Left cardiac atrium (tissue), 4 donors: ENCODE data around the gene APBB2. TPM values are rescaled to one million over a fixed set of nuclear protein-coding genes. Genes with fewer than 3 reads are reported as not detected.
"Not testable (repeated sequence)": the region's sequence is repeated elsewhere in the genome, so short reads cannot be mapped to it uniquely, and the experiment has no call there.

Experiments
- ATAC-seq, 2 donors: fragments of 200-7000 bp; cut with Tn5 transposase; one replicate each; pipeline ENCODE4 v1.9.1; 2020; ENCODE audit warnings: mild to moderate bottlenecking in 2 of 2, moderate library complexity in 2 of 2
- DNase-seq: peaks from one replicate; pipeline ENCODE4 v3.0.0-alpha.2; 2020
- intact Hi-C, 2 donors: fragments of 100-400 bp; cut with DNase I; formaldehyde crosslinking; loops; one replicate each; pipeline versions ENCODE4 v1.14.1 to v1.15.1; 2022 to 2023
- total RNA-seq, 2 donors: library from RNA; stranded (reverse); fragmentation: NEBNext Ultra II Directional; extraction: Animal tissue kit (Norgen Biotek cat#: 25700); gene quantifications; one replicate each; pipeline ENCODE4 v1.2.1, GENCODE V29; 2021
- donor health status: DM: no; HTN: yes; CAD: no.
- donor health status: DM: no; HTN: yes; CAD: no; lungs with severe emphysema.
- donor health status: DM: yes; HTN: yes; CAD: no.
- donor health status: Dilated cardiomyopathy.

Gene APBB2
- total RNA-seq, 2 donors from 2014 or later: 53.0 to 56.5 TPM

DNA sequence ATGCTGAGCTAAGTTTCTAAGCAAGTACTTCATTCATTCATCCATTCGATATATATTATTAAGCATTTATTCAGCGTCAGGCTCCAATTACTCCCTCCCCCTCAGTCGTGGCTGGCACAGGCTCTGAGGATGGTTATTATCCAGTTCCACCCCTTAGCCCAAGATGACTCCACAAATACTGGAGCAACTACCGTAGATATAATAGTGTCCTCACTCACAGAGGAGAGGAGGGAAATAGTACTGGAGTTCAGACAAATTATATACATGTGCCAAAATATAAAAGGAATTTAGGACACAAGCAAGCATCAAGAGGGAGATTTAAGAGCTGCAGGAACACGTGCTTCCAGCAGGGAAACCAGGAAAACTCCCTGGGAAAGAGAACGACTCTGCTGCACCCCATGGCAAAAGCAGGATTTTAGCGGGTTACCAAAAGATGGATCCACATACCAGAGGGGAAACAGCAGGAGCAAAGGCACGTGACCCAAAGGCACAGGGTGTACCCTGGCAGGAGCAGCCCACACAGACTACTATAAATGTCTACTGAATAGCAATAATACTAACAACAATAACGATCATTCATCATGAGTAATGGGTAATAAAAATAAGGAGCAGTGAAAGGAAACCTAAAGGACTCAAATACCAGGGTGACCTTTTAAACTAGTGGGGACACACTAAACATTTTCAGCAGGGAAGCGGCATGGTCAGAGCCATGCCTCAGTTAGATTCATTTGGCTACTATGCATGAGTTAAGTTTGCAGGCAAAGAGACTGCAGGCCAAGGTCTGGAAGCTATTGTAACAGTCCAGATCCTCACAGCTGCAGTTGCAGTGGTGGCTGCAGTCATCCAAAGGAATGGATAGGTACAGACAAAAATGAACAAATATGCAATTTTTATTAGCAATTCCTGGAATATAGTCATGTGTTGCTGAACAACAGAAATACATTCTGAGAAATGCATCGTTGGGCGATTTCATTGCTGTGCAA, 153.7 kb downstream of the APBB2 start:
- no peak for DNase-seq
- intact Hi-C loops: loop anchor here in 1 of 2 donors (5.0 kb wide), 1 partner anchor 152 kb away; the partner anchor contains the start of gene APBB2
- ATAC-seq: peak; percentile 46 to 52

DNA sequence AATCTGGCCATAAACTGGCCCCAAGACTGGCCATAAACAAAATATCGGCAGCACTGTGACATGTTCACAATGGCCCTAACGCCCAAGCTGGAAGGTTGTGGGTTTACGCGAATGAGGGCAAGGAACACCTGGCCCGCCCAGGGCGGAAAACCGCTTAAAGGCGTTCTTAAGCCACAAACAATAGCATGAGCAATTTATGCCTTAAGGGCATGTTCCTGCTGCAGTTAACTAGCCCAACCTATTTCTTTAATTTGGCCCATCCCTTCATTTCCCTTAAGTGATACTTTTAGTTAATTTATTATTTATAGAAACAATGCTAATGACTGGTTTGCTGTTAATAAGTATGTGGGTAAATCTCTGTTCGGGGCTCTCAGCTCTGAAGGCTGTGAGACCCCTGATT, 154.9 kb downstream of the APBB2 start:
- ATAC-seq, DNase-seq, intact Hi-C loops: not testable (repeated sequence)

DNA sequence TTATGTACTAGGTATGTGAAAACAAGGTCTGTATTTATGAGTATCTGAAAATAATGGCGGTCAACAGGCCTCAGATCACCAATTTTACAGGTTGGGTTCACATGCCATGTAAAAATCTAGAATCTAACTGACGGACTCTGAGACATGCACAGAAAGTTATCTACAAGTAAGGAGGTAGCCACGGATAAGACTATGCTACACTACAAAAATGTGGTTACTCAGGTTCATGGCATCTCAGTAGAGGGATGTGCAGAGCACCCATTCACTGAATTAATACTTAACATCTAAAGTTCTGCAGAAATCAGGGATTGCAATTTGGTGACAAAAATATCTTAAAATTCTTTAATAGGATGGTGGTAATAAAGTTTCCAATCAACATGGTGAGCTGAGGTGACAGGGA, 155.9 kb downstream of the APBB2 start:
- peak in 1 of 2 donors; percentile 70 for ATAC-seq
- no peak for DNase-seq
- intact Hi-C loops: no loop called here

DNA sequence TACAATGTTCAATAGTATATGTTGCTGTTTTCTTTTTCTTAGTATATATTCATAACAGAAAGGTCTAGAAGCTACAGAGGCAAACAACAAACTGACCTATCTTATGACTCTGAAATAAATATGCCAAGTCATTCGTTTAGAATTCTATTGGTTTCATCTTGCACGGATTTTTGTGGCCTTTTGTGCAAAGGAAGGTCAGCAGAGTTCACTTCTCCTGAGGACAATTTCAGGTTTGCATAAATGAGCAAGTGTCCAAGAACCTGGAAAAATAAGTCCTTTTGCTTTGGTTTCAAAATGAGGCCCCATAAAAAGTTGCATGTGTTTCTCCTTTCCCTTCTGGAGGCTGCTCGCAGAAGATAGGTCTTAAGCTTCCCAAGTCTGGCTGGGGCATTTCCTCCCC, 156.9 kb downstream of the APBB2 start:
- ATAC-seq: no peak
- intact Hi-C loops: no loop called here
- no peak for DNase-seq

DNA sequence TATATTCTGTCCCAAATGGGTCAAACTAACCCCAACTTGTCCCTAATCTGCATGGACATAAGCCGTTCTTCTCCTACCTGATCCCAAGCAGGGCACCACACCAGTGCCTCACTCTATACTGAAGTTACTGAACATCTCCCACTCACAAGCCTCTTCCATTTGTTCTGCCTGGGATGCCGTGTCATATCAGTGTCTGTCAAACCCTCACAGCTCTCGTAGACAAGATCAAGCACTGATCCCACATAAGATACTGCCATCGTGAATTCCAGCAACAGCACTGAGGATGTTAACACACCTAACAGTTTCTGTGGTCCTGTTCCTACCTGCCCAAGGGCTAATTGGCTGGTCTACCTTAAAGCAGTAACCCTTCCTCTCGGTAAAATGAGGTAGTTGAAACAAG, 162.1 kb downstream of the APBB2 start:
- DNase-seq (no peak), ATAC-seq (no peak)
- intact Hi-C loops: loop anchor here in 1 of 2 donors (5.0 kb wide), 1 partner anchor 45 kb away; no protein-coding TSS in a partner anchor

DNA sequence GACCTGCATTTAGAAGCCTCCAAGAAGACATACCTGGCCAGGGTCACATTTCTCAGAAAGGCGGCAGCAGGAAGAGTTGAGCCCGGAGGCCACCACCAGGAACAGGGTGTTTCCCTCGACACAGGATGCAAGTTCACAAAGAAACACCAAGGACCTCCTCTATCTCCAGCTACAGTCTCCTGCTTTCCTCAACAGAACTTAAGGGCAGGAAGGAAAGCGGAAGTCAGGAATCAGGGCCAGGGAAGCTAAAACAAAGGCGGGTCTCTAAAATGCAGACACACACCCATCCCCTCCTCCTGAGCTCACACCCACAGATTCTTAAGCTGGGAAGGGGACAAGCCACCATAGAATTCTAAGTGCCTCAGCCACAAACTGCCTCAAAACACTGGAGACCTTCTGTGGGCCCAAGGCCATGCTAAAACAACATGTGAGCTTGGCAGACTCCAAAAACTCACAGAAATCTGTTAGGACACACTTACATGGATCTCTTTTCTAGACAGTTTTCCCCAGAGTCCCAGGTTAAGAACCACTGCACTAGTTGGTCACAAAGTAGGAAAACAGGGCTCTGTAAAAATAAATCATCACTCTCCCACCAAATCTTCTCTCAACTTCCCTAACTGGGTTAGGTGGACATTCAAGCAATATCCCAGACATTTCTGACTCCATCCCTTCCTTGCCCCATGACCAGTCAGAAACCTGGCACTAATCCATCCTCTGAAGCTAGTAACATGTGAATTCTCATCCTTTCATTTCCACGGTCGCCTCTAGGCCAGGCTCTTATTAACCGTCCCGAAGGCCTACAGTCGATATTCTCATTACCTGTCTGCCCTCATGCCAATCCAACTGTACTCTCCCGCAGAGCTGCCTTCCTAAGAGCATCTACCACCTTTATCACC, 163.2 kb downstream of the APBB2 start:
- ATAC-seq (peak; percentile 43 to 60), DNase-seq (peak; percentile 29)
- intact Hi-C loops: loop anchor here in 1 of 2 donors (5.0 kb wide), 1 partner anchor 46 kb away; no protein-coding TSS in a partner anchor

DNA sequence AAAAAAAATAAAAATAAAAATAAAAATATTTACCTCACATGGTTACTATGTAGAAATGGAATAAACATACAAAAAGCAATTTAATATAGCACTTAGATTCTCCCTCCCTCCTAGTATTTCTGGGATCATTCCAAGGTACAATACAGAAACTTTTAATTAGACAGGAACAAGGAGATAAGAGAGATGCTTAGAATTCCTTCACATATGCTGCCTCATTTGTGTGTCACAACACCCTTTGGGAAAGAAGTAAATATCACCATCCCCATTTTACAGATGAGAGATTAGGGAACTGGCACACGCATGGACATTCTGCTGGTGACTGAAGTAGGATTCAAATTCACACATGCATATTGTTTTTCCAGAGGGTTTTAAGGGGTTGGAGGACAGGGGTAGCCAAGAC, 164.2 kb downstream of the APBB2 start:
- DNase-seq (no peak), ATAC-seq (peak in 1 of 2 donors; percentile 47)
- intact Hi-C loops: loop anchor here in 1 of 2 donors (5.0 kb wide), 1 partner anchor 47 kb away; no protein-coding TSS in a partner anchor

DNA sequence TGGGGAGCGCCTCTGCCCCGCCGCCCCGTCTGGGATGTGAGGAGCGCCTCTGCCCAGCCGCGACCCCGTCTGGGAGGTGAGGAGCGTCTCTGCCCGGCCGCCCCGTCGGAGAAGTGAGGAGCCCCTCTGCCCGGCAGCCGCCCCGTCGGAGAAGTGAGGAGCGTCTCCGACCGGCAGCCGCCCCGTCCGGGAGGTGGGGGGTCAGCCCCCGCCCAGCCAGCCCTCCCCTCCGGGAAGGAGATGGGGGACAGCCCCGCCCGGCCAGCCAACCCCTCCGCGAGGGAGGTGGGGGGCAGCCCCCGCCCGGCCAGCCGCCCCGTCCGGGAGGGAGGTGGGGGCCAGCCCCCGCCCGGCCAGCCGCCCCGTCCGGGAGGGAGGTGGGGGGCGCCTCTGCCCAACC, 165.2 kb downstream of the APBB2 start:
- DNase-seq: not testable (repeated sequence)

DNA sequence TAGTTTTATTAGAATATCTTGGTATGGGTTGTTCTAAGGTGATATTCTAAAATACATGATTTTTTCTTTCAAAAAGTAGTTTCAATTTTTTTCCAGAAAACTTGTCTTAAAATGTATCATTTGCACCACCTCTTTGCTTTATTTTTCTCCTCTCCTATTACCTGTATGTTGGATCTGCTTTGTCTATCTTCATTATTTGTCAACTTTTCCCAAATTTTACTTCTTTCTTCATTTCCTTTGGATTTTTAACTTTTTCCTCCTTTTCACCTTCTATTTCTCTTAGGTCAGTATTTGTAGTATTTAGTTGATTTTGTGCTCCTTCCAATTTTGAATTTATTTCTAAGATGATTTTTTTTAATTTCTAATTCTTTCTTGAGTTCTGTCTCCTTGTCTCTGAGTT, 169.6 kb downstream of the APBB2 start:
- ATAC-seq: no peak
- no peak for DNase-seq
- intact Hi-C loops: loop anchor here in 1 of 2 donors (5.0 kb wide), 1 partner anchor 67 kb away; no protein-coding TSS in a partner anchor

More for the DNA sequence above, 165.2 kb downstream of the APBB2 start:
- intact Hi-C loops: loop anchor here in 1 of 2 donors (5.0 kb wide), 1 partner anchor 72 kb away; no protein-coding TSS in a partner anchor
- not testable (repeated sequence) for ATAC-seq

DNA sequence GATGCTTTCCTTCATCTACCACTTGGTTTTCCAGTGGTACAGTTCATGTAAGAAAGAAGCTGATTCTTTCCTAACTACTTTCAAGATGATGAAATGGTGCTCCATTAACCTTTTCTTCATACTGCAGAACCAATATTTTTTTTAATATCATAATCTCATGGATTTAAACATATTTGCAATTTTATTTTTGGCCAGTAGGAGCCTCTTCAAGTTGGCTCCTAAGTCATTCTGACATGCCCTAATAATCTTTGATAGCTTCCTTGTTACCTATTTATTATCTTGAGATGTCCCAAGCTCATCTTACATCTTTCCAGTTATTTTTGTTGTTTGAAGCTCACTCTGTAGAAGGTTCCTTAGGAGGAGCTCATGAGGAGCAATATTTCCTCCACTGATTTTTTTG, 170.2 kb downstream of the APBB2 start:
- DNase-seq: no peak
- no peak for ATAC-seq
- intact Hi-C loops: no loop called here

DNA sequence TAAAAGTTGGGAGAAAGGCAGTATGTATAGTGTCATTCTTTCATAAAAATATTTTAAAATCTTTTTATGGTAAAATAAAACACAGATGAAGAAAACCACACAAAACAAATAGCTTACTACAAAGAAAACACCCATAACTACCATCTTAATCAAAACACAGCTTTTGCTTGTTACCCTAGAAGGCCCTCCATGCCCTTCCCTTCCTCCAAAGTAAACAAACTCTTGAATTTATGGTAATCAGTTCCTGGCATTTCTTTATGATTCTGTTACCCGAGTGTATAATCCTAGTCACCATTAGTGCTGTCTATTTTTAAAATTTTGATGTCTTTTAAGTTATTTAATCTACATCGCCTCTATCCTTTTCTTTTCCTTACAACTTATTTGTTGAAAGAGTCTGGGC, 170.9 kb downstream of the APBB2 start:
- intact Hi-C loops: no loop called here
- no peak for ATAC-seq

DNA sequence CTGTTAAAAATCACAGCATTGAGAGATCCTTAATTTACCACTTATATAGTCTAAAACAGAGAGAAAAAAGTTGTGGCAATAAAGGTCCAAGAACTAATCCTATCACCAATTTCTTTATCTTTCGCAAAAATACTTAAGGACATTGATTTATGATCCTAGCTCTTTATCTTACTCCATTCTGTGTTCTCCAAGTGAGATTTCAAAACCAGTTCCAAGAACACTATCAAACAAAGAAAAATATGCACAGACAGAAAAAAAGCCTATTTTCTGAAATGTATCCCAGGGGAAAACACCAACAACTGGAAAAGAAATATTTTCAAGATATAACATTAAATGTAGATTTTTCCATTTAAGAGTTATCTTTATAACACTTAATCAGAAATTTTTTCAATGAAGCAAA, 172.8 kb downstream of the APBB2 start:
- no peak for ATAC-seq
- DNase-seq: no peak
- intact Hi-C loops: no loop called here

More for the DNA sequence above, 170.9 kb downstream of the APBB2 start:
- DNase-seq: no peak

DNA sequence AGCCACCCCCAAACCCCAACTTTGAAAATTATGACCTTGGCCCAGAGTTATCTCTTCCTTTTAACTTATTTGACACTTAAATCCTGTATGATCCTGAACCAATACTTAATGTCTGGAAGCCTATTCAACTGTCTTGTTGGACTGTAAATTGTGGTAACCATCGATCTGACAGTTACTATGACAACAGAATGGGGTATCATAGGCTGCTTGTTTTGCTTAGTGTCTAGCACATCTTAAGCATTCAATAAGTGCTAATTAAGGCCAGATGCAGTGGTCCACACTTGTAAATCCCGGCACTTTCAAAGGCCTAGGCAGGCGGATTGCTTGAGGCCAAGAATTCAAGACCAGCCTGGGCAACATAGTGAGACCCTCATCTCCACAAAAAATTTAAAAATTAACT, 175.0 kb downstream of the APBB2 start:
- DNase-seq: no peak
- intact Hi-C loops: no loop called here
- no peak for ATAC-seq

DNA sequence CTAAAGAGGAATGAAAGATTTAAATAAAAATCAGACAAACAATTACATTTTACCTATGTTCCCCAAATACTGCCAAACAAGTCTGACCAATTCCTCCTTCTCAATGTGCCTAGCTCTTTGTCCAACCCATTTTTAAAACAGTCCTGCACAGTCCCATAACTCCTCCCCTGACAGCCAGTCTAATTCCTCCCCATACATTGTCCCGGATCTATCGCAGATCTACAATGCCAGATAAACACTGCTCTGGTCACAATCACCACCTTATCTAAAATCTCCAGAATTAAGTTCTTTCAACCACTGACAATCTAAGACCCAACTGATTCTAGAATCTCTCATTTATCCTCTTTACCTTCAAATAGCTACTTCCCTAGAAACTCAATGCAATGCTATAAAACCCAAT, 176.0 kb downstream of the APBB2 start:
- ATAC-seq (no peak), DNase-seq (no peak)
- intact Hi-C loops: no loop called here

DNA sequence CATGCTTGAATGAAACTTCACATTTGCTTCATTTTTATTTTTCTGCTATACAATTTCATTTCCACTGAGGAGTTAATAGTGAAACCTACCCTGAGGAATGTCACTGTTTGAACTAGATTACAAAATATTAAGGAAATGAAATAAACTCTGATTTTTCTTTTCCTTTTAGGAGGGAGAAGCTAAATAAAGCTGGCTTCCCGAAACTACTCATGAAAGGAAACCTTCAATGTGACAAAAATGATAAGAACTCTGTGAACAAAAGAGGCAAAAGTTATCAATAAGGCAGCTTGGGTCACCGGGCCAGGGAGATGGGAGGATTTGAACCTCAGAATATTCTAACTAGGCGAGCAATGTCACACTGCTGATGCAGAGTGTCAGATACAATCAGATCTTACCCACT, 185.2 kb downstream of the APBB2 start:
- peak in 1 of 2 donors; percentile 16 for ATAC-seq
- no peak for DNase-seq
- intact Hi-C loops: no loop called here

DNA sequence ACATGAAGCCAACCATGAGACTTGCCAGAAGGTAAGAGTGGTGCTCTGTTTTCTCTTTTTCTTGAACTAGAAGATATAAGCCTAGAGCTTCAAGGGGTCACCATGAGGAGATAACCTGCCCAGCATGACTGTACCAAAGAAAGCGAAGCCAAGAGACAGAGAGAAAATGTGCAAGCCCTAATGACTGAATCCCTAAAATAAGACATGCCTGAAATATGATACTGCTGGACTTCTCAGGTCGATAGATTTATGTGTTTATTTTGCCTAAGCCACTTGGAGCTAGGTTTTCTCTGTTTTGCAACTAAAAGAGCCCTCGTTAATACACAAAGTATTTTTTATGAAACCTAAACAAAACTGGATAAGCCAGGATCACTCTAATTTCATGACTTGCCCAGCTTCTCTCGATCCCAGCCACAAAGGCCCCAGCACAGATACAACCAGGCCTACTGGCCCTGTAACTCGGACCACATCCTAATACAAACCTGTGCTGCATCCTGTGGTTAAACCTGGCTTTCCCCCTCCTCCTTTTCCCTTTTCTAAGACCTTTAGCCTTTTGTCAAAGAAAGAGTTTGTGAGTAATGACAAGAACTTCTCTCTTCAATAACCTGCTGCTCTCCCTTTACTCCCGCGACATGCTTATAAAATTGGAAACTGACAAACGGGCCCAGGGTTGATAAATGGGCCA, 185.8 kb downstream of the APBB2 start:
- no peak for DNase-seq
- intact Hi-C loops: no loop called here
- peak in 1 of 2 donors; percentile 74 for ATAC-seq

DNA sequence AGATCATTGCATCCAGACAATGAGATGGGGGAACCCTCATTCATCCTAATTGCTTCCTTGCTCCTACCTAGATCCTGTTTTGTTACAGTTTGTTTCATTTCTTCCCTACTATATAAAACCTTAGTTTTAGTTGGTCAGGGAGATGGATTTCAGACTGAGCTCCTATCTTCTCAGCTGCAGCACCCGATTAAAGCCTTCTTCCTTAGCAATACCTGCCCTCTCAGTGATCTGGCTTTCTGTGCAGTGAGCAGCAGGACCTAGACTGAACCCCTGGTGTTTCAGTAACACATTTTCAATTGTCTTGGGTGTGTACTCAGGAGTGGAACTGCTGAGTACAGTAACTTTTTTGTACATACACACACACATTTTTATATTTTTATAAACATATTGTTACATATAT, 187.4 kb downstream of the APBB2 start:
- DNase-seq: no peak
- ATAC-seq: no peak
- intact Hi-C loops: no loop called here

DNA sequence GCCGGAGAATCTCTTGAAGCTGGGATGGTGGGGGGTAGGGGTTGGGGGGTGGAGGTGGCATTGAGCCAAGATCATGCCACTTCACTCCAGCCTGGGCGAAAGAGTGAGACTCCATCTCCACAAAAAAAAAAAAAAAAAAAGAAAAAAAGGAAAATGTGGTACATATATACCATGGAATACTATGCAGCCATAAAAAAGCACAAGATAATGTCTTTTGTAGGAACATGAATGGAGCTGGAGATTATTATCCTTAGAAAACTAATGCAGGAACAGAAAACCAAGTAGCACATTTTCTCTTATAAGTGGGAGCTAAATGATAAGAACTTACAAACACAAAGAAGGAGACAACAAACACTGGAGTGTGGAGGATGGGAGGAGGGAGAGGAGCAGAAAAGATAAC, 188.5 kb downstream of the APBB2 start:
- intact Hi-C loops: no loop called here
- ATAC-seq: no peak
- no peak for DNase-seq
